A673 (cell line): ENCODE measurements around the gene SLC2A9. TPM values are rescaled to one million over a fixed set of nuclear protein-coding genes. Genes with fewer than 3 reads are reported as not detected.

ENCODE experiments used
- BruUV-seq: library from RNA; stranded (reverse); fragments of 400-500 nt; replicated peaks from 2 replicates; lab custom pipeline; 2021; lab: Mats Ljungman, UMichigan
- CTCF ChIA-PET: fragments of 300-600 bp; sonication (Branson Sonifier 250); formaldehyde crosslinking; loops from one replicate; lab custom pipeline; 2022; ENCODE audit warnings: antibody characterized with exemption; lab: Charles Lee
- POLR2A ChIA-PET: fragments of 300-600 bp; sonication (Branson Sonifier 250); formaldehyde crosslinking; loops from one replicate; lab custom pipeline; 2022; ENCODE audit warnings: antibody characterized with exemption; ENCODE audit not compliant: low non-redundant PET; lab: Charles Lee
- DNase-seq: peaks from one replicate; pipeline ENCODE4 v3.0.0-alpha.2; 2015; ENCODE audit warnings: low spot score
- H3K27ac ChIP-seq: fragments of 200-600 bp; sonication (generic); 2 replicates; pipeline ENCODE4 v1.5.1; 2016; ENCODE audit warnings: mixed run types, low read depth, mild to moderate bottlenecking, mixed read lengths, antibody characterized with exemption, low read length; ENCODE audit not compliant: poor library complexity, severe bottlenecking
- H3K27me3 ChIP-seq: fragments of 200-600 bp; sonication (generic); replicated peaks from 2 replicates; pipeline ENCODE4 v1.6.1; 2017; ENCODE audit warnings: mixed run types, low read depth, mild to moderate bottlenecking, mixed read lengths, antibody characterized with exemption, low read length; ENCODE audit not compliant: insufficient read depth, poor library complexity
- H3K36me3 ChIP-seq: fragments of 200-600 bp; sonication (generic); 2 replicates; pipeline ENCODE4 v1.6.1; 2016; ENCODE audit warnings: mixed run types, mild to moderate bottlenecking, mixed read lengths, antibody characterized with exemption, low read length; ENCODE audit not compliant: insufficient read depth, poor library complexity, severe bottlenecking
- H3K4me1 ChIP-seq: fragments of 200-600 bp; sonication (generic); 2 replicates; pipeline ENCODE4 v1.6.1; 2017; ENCODE audit warnings: mixed run types, mild to moderate bottlenecking, mixed read lengths, antibody characterized with exemption, low read length; ENCODE audit not compliant: insufficient read depth, poor library complexity, severe bottlenecking
- H3K4me3 ChIP-seq: fragments of 200-600 bp; sonication (generic); 2 replicates; pipeline ENCODE4 v1.5.1; 2016; ENCODE audit warnings: low read depth, mixed run types, mild to moderate bottlenecking, mixed read lengths, low read length; ENCODE audit not compliant: poor library complexity, severe bottlenecking
- H3K9me3 ChIP-seq: fragments of 200-600 bp; sonication (generic); 2 replicates; pipeline ENCODE4 v1.6.1; 2016; ENCODE audit warnings: mixed run types, low read depth, mild to moderate bottlenecking, mixed read lengths, antibody characterized with exemption, low read length; ENCODE audit not compliant: poor library complexity, severe bottlenecking
- CTCF ChIP-seq: fragments of 300-800, 200-600 bp; sonication (generic); conservative IDR thresholded peaks from 2 replicates; pipeline ENCODE4 v1.5.1; 2017; ENCODE audit warnings: low read depth, mild to moderate bottlenecking, antibody characterized with exemption, low read length, moderate library complexity, mixed read lengths
- EZH2 ChIP-seq: fragments of 200-600 bp; sonication (generic); IDR thresholded peaks from 2 replicates; pipeline ENCODE4 v1.6.1; 2017; ENCODE audit warnings: borderline replicate concordance, low read depth, mild to moderate bottlenecking, mixed read lengths, antibody characterized with exemption, low read length; ENCODE audit not compliant: poor library complexity, severe bottlenecking
- intact Hi-C: fragments of 100-400 bp; cut with micrococcal nuclease; formaldehyde crosslinking; loops from one replicate; pipeline ENCODE4 v1.10.0; 2022; ENCODE audit not compliant: unreplicated experiment
- total RNA-seq: library from RNA; stranded (reverse); gene quantifications from 2 replicates; pipeline ENCODE4 v1.2.3, GENCODE V29; 2021

SLC2A9 gene
- total RNA-seq, 1 experiment from 2014 or later = not detected

DNA sequence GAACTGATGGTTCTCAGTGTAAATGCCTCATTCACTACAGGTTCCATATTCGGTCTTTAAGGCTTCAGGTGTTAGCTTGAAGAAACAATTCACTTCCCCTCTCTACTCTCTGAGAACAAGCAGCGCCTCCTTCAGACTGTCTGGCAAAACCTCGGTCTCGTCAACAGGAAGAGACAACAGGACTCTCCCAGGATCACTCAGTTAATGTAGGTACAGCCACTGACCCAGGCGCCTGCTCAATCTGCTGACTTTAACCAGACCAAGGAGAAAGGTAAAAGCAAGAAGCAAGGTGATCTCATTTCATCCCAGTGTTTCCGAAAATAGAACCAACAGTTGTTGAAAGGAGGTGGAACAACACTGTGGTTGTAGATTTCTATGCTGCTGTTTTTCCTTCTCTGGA, 102.2 kb downstream of the SLC2A9 start:
- Histone ChIP-seq H3K27me3 (no peaks in the 10 kb centered on the region), H3K4me1 (no peaks in the 10 kb centered on the region), H3K4me3 (no peak overlapping the region), H3K27ac (no peak overlapping the region), H3K9me3 (no peaks in the 10 kb centered on the region), H3K36me3 (no peaks in the 10 kb centered on the region)
- intact Hi-C loops = no loop called here
- TF ChIP-seq EZH2 (no peak), CTCF (0 out of 2 replicates have a peak, but pooled peaks have one; percentile 17)
- ChIA-PET CTCF (no interaction called here), POLR2A (interaction anchor here (0.5 kb wide), 1 partner anchor 21 kb away, joined by 5 read pairs; no protein-coding TSS in a partner anchor)
- BruUV-seq = no TSS peak
- DNase-seq = no peak

GRCh38 chr4:9918484-9918883, 102.8 kb downstream of the SLC2A9 start:
- CTCF ChIA-PET = no interaction called here
- POLR2A ChIA-PET = no interaction called here
- intact Hi-C loops = no loop called here
- Histone ChIP-seq H3K4me1 (no peaks in the 10 kb centered on the region), H3K4me3 (no peak overlapping the region), H3K36me3 (no peaks in the 10 kb centered on the region), H3K27me3 (no peaks in the 10 kb centered on the region), H3K9me3 (no peaks in the 10 kb centered on the region), H3K27ac (no peak overlapping the region)
- BruUV-seq = no TSS peak
- TF ChIP-seq CTCF (no peak), EZH2 (no peak)
- no peak for DNase-seq

- Histone ChIP-seq H3K4me3 (no peak overlapping the region), H3K27me3 (no peaks in the 10 kb centered on the region), H3K36me3 (no peaks in the 10 kb centered on the region), H3K27ac (no peak overlapping the region), H3K9me3 (no peaks in the 10 kb centered on the region), H3K4me1 (no peaks in the 10 kb centered on the region)
- ChIA-PET POLR2A (no interaction called here), CTCF (no interaction called here)
- intact Hi-C loops = no loop called here
- TF ChIP-seq CTCF (no peak), EZH2 (no peak)
- DNase-seq = no peak
- BruUV-seq = no TSS peak
Observed at GRCh38 chr4:9916937-9917336, 104.4 kb downstream of the SLC2A9 start.
